GM10266 (cell line): ENCODE measurements around the gene CABLES2.

Experiments
- DNase-seq: peaks from one replicate; pipeline ENCODE4 v3.0.0; 2012; ENCODE audit errors: extremely low spot score
- CTCF ChIP-seq: IDR thresholded peaks from 2 replicates; pipeline ENCODE4 v1.5.1; 2012; ENCODE audit warnings: mild to moderate bottlenecking, low read depth; ENCODE audit not compliant: control insufficient read depth, insufficient read depth; ENCODE audit errors: missing control alignments

Gene CABLES2

GRCh38 chr20:62381842-62382241, 25.2 kb downstream of the CABLES2 start:
- no peak for DNase-seq
- TF ChIP-seq CTCF: no peak

GRCh38 chr20:62381202-62381797, 25.8 kb downstream of the CABLES2 start:
- DNase-seq: no peak
- TF ChIP-seq CTCF: no peak

GRCh38 chr20:62378215-62378614, 28.9 kb downstream of the CABLES2 start:
- DNase-seq: no peak

GRCh38 chr20:62377615-62378178, 29.4 kb downstream of the CABLES2 start:
- no peak for TF ChIP-seq CTCF
- DNase-seq: no peak

More at GRCh38 chr20:62378215-62378614, 28.9 kb downstream of the CABLES2 start:
- TF ChIP-seq CTCF: no peak

- DNase-seq: no peak
- no peak for TF ChIP-seq CTCF
These were observed 30.0 kb downstream of the CABLES2 start for GRCh38 chr20:62377064-62377461.

GRCh38 chr20:62376112-62377063, 30.7 kb downstream of the CABLES2 start:
- TF ChIP-seq CTCF: no peak
- DNase-seq: no peak
